KBM-7 (cell line): ENCODE data around the gene SLC43A1.
"Not testable (repeated sequence)": the region's sequence is repeated elsewhere in the genome, so short reads cannot be mapped to it uniquely, and the experiment has no call there.

Experiments used
- DNase-seq: peaks from one replicate; pipeline ENCODE4 v3.0.0-alpha.2; 2015
- in situ Hi-C: fragments of 300-500 bp; cut with MboI; formaldehyde crosslinking; loops from 2 replicates; pipeline ENCODE4 v1.14.3; 2020; ENCODE audit warnings: low sequenced_read_pairs, low pct_unique_long_range_greater_than_20kb, mixed read lengths

The SLC43A1 gene

GRCh38 chr11:57515332-57516060 is at the start of gene SLC43A1:
Gene SLC43A1, minus strand, starts transcription at chr11:57515702. Its CDS starts 1,591 bp downstream, at chr11:57514111.
- in situ Hi-C loops: no loop called here

GRCh38 chr11:57562596-57562995 is 47.1 kb upstream of the SLC43A1 start:
- DNase-seq: no peak
- in situ Hi-C loops: no loop called here

More at GRCh38 chr11:57515332-57516060, at the start of gene SLC43A1:
- DNase-seq: peak; percentile 70

GRCh38 chr11:57560146-57560545 is 44.6 kb upstream of the SLC43A1 start:
- DNase-seq: no peak
- in situ Hi-C loops: no loop called here

- in situ Hi-C loops: no loop called here
- no peak for DNase-seq
Measured at GRCh38 chr11:57556041-57556440, 40.5 kb upstream of the SLC43A1 start.

- DNase-seq: no peak
- in situ Hi-C loops: no loop called here
Measured at GRCh38 chr11:57555393-57555792, 39.9 kb upstream of the SLC43A1 start.

GRCh38 chr11:57552479-57552878 is 37.0 kb upstream of the SLC43A1 start:
- in situ Hi-C loops: no loop called here
- DNase-seq: no peak

GRCh38 chr11:57551941-57552340 is 36.4 kb upstream of the SLC43A1 start:
- no peak for DNase-seq
- in situ Hi-C loops: no loop called here

- no peak for DNase-seq
- in situ Hi-C loops: no loop called here
Measured at GRCh38 chr11:57549983-57550382, 34.5 kb upstream of the SLC43A1 start.

- peak; percentile 54 for DNase-seq
Measured at GRCh38 chr11:57547854-57548377, 32.4 kb upstream of the SLC43A1 start.

GRCh38 chr11:57546869-57547475 is 31.5 kb upstream of the SLC43A1 start:
- DNase-seq: no peak
- in situ Hi-C loops: no loop called here

More at GRCh38 chr11:57547854-57548377, 32.4 kb upstream of the SLC43A1 start:
- in situ Hi-C loops: no loop called here

GRCh38 chr11:57546451-57546850 is 30.9 kb upstream of the SLC43A1 start:
- in situ Hi-C loops: no loop called here
- DNase-seq: no peak

GRCh38 chr11:57545883-57546282 is 30.4 kb upstream of the SLC43A1 start:
- in situ Hi-C loops: no loop called here
- DNase-seq: no peak

- no peak for DNase-seq
- in situ Hi-C loops: no loop called here
Measured at GRCh38 chr11:57544566-57544965, 29.1 kb upstream of the SLC43A1 start.

- in situ Hi-C loops: no loop called here
- DNase-seq: no peak
Measured at GRCh38 chr11:57543593-57543992, 28.1 kb upstream of the SLC43A1 start.

- in situ Hi-C loops: no loop called here
- no peak for DNase-seq
Measured at GRCh38 chr11:57542582-57542981, 27.1 kb upstream of the SLC43A1 start.

GRCh38 chr11:57541169-57541568 is 25.7 kb upstream of the SLC43A1 start:
- no peak for DNase-seq
- in situ Hi-C loops: no loop called here

- no peak for DNase-seq
- in situ Hi-C loops: no loop called here
Measured at GRCh38 chr11:57539342-57539741, 23.8 kb upstream of the SLC43A1 start.

- DNase-seq: no peak
- in situ Hi-C loops: no loop called here
Measured at GRCh38 chr11:57536947-57537619, 21.6 kb upstream of the SLC43A1 start, which contains the start of gene SMTNL1. Gene SMTNL1, plus strand, starts transcription at chr11:57537595. Its CDS starts 5,048 bp downstream, at chr11:57542643.

GRCh38 chr11:57534449-57534848 is 18.9 kb upstream of the SLC43A1 start:
- DNase-seq, in situ Hi-C loops: not testable (repeated sequence)
